HCT116 (cell line): ENCODE results near the gene PSMD5. TPM values are rescaled to one million over a fixed set of nuclear protein-coding genes. Genes with fewer than 3 reads are reported as not detected.

Experiments
- ATAC-seq: fragments of 200-7000 bp; cut with Tn5 transposase; 2 replicates; pipeline ENCODE4 v1.9.1; 2020; ENCODE audit warnings: mild to moderate bottlenecking, moderate library complexity
- Bru-seq: library from RNA; stranded (reverse); fragments of 400-500 nt; gene quantifications from one replicate; lab custom pipeline; 2021; lab: Mats Ljungman, UMichigan
- BruChase-seq, 2 experiments: library from RNA; stranded (reverse); fragments of 400-500 nt; gene quantifications; one replicate each; lab custom pipeline; 2021; lab: Mats Ljungman, UMichigan
- BruUV-seq: library from RNA; stranded (reverse); fragments of 400-500 nt; replicated peaks from 2 replicates; lab custom pipeline; 2021; lab: Mats Ljungman, UMichigan
- CTCF ChIA-PET: fragments of 300-600 bp; sonication (Branson Sonifier 250); formaldehyde crosslinking; loops from one replicate; lab custom pipeline; 2021; ENCODE audit warnings: antibody characterized with exemption; lab: Charles Lee
- POLR2A ChIA-PET: fragments of 300-600, 350-600 bp; sonication (Branson Sonifier 250); formaldehyde crosslinking; loops from one replicate; lab custom pipeline; 2021; ENCODE audit warnings: antibody characterized with exemption; lab: Charles Lee
- RAD21 ChIA-PET, 2 experiments: fragments of 300-600 bp; sonication (Branson Sonifier 250); formaldehyde crosslinking; loops; one replicate each; lab custom pipeline; 2023; ENCODE audit warnings: low total read pairs in 2 of 2; ENCODE audit not compliant: uncharacterized antibody in 2 of 2, unreplicated experiment in 2 of 2, low non-redundant PET in 1 of 2; lab: Charles Lee
- DNase-seq: peaks from one replicate; pipeline ENCODE4 v3.0.0-alpha.2; 2010; ENCODE audit warnings: low read depth, low spot score
- H2AFZ ChIP-seq: fragments of 200-600 bp; shearing (Covaris generic), sonication (generic); 2 replicates; pipeline ENCODE4 v1.6.1; 2017; ENCODE audit warnings: low read depth, mixed run types, mixed read lengths, antibody characterized with exemption, low read length; ENCODE audit not compliant: poor library complexity, severe bottlenecking
- H3K27ac ChIP-seq: 2 replicates; pipeline ENCODE4 v1.5.1; 2012; ENCODE audit warnings: low read depth, low read length
- H3K27me3 ChIP-seq: fragments of 200-600 bp; sonication (generic); 2 replicates; pipeline ENCODE4 v1.6.1; 2016; ENCODE audit warnings: mixed run types, low read length, mixed read lengths; ENCODE audit not compliant: insufficient read depth
- H3K36me3 ChIP-seq, 2 experiments: fragments of 200-500 bp in 1 of 2; fragments of 200-600 bp in 1 of 2; sonication (Bioruptor generic) in 1 of 2; sonication (generic) in 1 of 2; 2 replicates each; pipeline versions ENCODE4 v1.5.1 to v1.6.1; 2014 to 2016; ENCODE audit warnings: low read length in 2 of 2, inconsistent platforms in 1 of 2, mixed read lengths in 1 of 2, mixed run types in 1 of 2; ENCODE audit not compliant: insufficient read depth in 2 of 2, control insufficient read depth in 1 of 2
- H3K4me1 ChIP-seq, 2 experiments: fragments of 200-600 bp in 1 of 2; sonication (generic) in 1 of 2; 2 replicates each; pipeline versions ENCODE4 v1.5.1 to v1.6.1; 2012 to 2017; ENCODE audit warnings: low read length in 2 of 2, inconsistent platforms in 1 of 2, mild to moderate bottlenecking in 1 of 2, mixed read lengths in 1 of 2, mixed run types in 1 of 2, moderate library complexity in 1 of 2; ENCODE audit not compliant: insufficient read depth in 2 of 2, control insufficient read depth in 1 of 2
- H3K4me2 ChIP-seq: fragments of 200-600 bp; sonication (generic); 2 replicates; pipeline ENCODE4 v1.6.1; 2017; ENCODE audit warnings: mixed run types, low read length, mixed read lengths
- H3K4me3 ChIP-seq, 2 experiments: fragments of 200-600 bp in 1 of 2; sonication (generic) in 1 of 2; replicated peaks in 1 of 2; 2 replicates each; pipeline ENCODE4 v1.5.1; 2011 to 2016; ENCODE audit warnings: low read length in 2 of 2, control low read depth in 1 of 2, low read depth in 1 of 2, mild to moderate bottlenecking in 1 of 2, mixed read lengths in 1 of 2, mixed run types in 1 of 2
- H3K79me2 ChIP-seq: fragments of 200-600 bp; sonication (generic); 2 replicates; pipeline ENCODE4 v1.6.1; 2017; ENCODE audit warnings: mild to moderate bottlenecking, mixed run types, low read length, moderate library complexity, mixed read lengths; ENCODE audit not compliant: insufficient read depth
- H3K9ac ChIP-seq: fragments of 200-600 bp; sonication (generic); 2 replicates; pipeline ENCODE4 v1.6.1; 2016; ENCODE audit warnings: low read length, mixed read lengths
- H3K9me2 ChIP-seq: fragments of 200-600 bp; sonication (generic), shearing (Covaris generic); 2 replicates; pipeline ENCODE4 v1.6.1; 2017; ENCODE audit warnings: mixed run types, mild to moderate bottlenecking, moderate library complexity; ENCODE audit not compliant: insufficient read depth
- H3K9me3 ChIP-seq, 2 experiments: fragments of 200-500 bp in 1 of 2; fragments of 200-600 bp in 1 of 2; sonication (Bioruptor generic) in 1 of 2; sonication (generic) in 1 of 2; 2 replicates each; pipeline ENCODE4 v1.6.1; 2014 to 2017; ENCODE audit warnings: low read length in 2 of 2, mixed read lengths in 2 of 2, inconsistent platforms in 1 of 2, low read depth in 1 of 2, mild to moderate bottlenecking in 1 of 2, mixed run types in 1 of 2, moderate library complexity in 1 of 2; ENCODE audit not compliant: control insufficient read depth in 1 of 2, insufficient read depth in 1 of 2
- H4K20me1 ChIP-seq: fragments of 200-600 bp; sonication (generic), shearing (Covaris generic); 2 replicates; pipeline ENCODE4 v1.6.1; 2017; ENCODE audit warnings: mixed run types, mild to moderate bottlenecking, moderate library complexity; ENCODE audit not compliant: insufficient read depth
- ATF3 ChIP-seq: IDR thresholded peaks from 2 replicates; pipeline ENCODE4 v1.6.1; 2012
- CBX3 ChIP-seq: IDR thresholded peaks from 2 replicates; pipeline ENCODE4 v1.6.1; 2012; ENCODE audit warnings: low read depth
- CEBPB ChIP-seq: IDR thresholded peaks from 2 replicates; pipeline ENCODE4 v1.6.1; 2012; ENCODE audit warnings: low read depth
- CTCF ChIP-seq, 3 experiments: fragments of 200-600 bp in 1 of 3; sonication (generic) in 1 of 3; IDR thresholded peaks in 2 of 3; conservative IDR thresholded peaks in 1 of 3; 2 replicates each; pipeline ENCODE4 v1.5.1; 2012 to 2017; ENCODE audit warnings: low read depth in 2 of 3, low read length in 2 of 3, antibody characterized with exemption in 1 of 3, borderline replicate concordance in 1 of 3, control low read depth in 1 of 3, mild to moderate bottlenecking in 1 of 3, mixed read lengths in 1 of 3, mixed run types in 1 of 3, moderate library complexity in 1 of 3; ENCODE audit not compliant: insufficient read depth in 1 of 3
- EGR1 ChIP-seq: IDR thresholded peaks from 2 replicates; pipeline ENCODE4 v1.6.1; 2012; ENCODE audit warnings: low read depth
- ELF1 ChIP-seq: IDR thresholded peaks from 2 replicates; pipeline ENCODE4 v1.6.1; 2012; ENCODE audit warnings: low read depth, borderline replicate concordance
- EZH2 ChIP-seq: fragments of 200-600 bp; sonication (generic); IDR thresholded peaks from 2 replicates; pipeline ENCODE4 v1.6.1; 2017; ENCODE audit warnings: antibody characterized with exemption, mixed run types
- EZH2phosphoT487 ChIP-seq: fragments of 200-600 bp; IDR thresholded peaks from 2 replicates; pipeline ENCODE4 v1.6.1; 2018; ENCODE audit warnings: antibody characterized with exemption, borderline replicate concordance
- FOSL1 ChIP-seq: IDR thresholded peaks from 2 replicates; pipeline ENCODE4 v1.6.1; 2012; ENCODE audit warnings: low read depth
- JUND ChIP-seq: IDR thresholded peaks from 2 replicates; pipeline ENCODE4 v1.6.1; 2012
- MAX ChIP-seq: IDR thresholded peaks from 2 replicates; pipeline ENCODE4 v1.6.1; 2012
- POLR2A ChIP-seq: IDR thresholded peaks from 2 replicates; pipeline ENCODE4 v1.7.0; 2011; ENCODE audit warnings: borderline replicate concordance; ENCODE audit not compliant: insufficient read depth, insufficient read length; ENCODE audit errors: extremely low read depth
- POLR2AphosphoS5 ChIP-seq: IDR thresholded peaks from 2 replicates; pipeline ENCODE4 v1.6.1; 2011; ENCODE audit warnings: mild to moderate bottlenecking, low read depth, low read length, moderate library complexity
- RAD21 ChIP-seq: IDR thresholded peaks from 2 replicates; pipeline ENCODE4 v1.6.1; 2012; ENCODE audit warnings: low read depth, mild to moderate bottlenecking
- SIN3A ChIP-seq: IDR thresholded peaks from 2 replicates; pipeline ENCODE4 v1.6.1; 2012; ENCODE audit warnings: low read depth
- SP1 ChIP-seq: IDR thresholded peaks from 2 replicates; pipeline ENCODE4 v1.6.1; 2012; ENCODE audit warnings: low read depth
- SRF ChIP-seq: IDR thresholded peaks from 2 replicates; pipeline ENCODE4 v1.6.1; 2012; ENCODE audit warnings: low read depth
- TCF7L2 ChIP-seq: IDR thresholded peaks from 2 replicates; pipeline ENCODE4 v1.7.0; 2011; ENCODE audit warnings: borderline replicate concordance, inconsistent platforms; ENCODE audit not compliant: insufficient read depth, insufficient read length; ENCODE audit errors: extremely low read depth
- YY1 ChIP-seq: IDR thresholded peaks from 2 replicates; pipeline ENCODE4 v1.6.1; 2011; ENCODE audit warnings: low read length, low read depth, moderate library complexity, mild to moderate bottlenecking; ENCODE audit not compliant: insufficient replicate concordance; ENCODE audit errors: extremely low read depth
- ZBTB33 ChIP-seq: IDR thresholded peaks from 2 replicates; pipeline ENCODE4 v1.6.1; 2011; ENCODE audit warnings: mild to moderate bottlenecking, low read length, moderate library complexity; ENCODE audit not compliant: insufficient replicate concordance; ENCODE audit errors: extremely low read depth
- ZFX ChIP-seq: fragments of 450-650 bp; IDR thresholded peaks from 2 replicates; pipeline ENCODE4 v1.6.1; 2017
- ZNF274 ChIP-seq: fragments of 200-500 bp; sonication (Bioruptor generic); IDR thresholded peaks from 2 replicates; pipeline ENCODE4 v1.6.1; 2014; ENCODE audit warnings: mild to moderate bottlenecking, low read depth, low read length, inconsistent platforms
- intact Hi-C: fragments of 100-400 bp; cut with micrococcal nuclease; formaldehyde crosslinking; loops from 2 replicates; pipeline ENCODE4 v1.10.0; 2022
- long read RNA-seq: library from polyadenylated mRNA; unstranded; transcript quantifications from one replicate; pipeline ENCODE4 v2.0.0, GENCODE V29; 2021; ENCODE audit not compliant: unreplicated experiment
- polyA plus RNA-seq: library from polyadenylated mRNA; unstranded; fragments of >200 nt; gene quantifications from 2 replicates; pipeline ENCODE4 v1.2.1, GENCODE V29; 2012; ENCODE audit warnings: missing spikeins
- total RNA-seq: library from RNA; stranded (reverse); gene quantifications from one replicate; pipeline ENCODE4 v1.2.1, GENCODE V29; 2021; ENCODE audit not compliant: unreplicated experiment

PSMD5 gene
- 64.3 TPM for total RNA-seq
- 24.4 and 31.4 TPM in 2 replicates for polyA plus RNA-seq
- Bru-seq, nascent RNA = percentile 90 among the genes with signal in this experiment
- BruChase-seq, experiment 1, labeled RNA remaining after a 6-hour chase = percentile 90 among the genes with signal in this experiment
- BruChase-seq, experiment 2, labeled RNA remaining after a 2-hour chase = percentile 91 among the genes with signal in this experiment
- long read RNA-seq, transcript PSMD5-201 (10 exons, 3,443 nt) = major isoform, 145 of 165 reads
- long read RNA-seq, partial matches to known transcripts = 6 of 165 reads
- long read RNA-seq, other reads (novel, unspliced or antisense) = 13 of 165 reads

GRCh38 chr9:120842685-120843485 is at the start of gene PSMD5:
TSS of gene PSMD5 (minus strand) at chr9:120842922. CDS start at chr9:120842909, 13 bp downstream.
- intact Hi-C loops = loop anchor here (1.0 to 2.0 kb wide), 2 partner anchors 26 to 93 kb away; no protein-coding TSS in a partner anchor
- Histone ChIP-seq H3K27me3 (no peaks in the 10 kb centered on the region), H3K36me3 (no peaks in the 10 kb centered on the region; a peak in 1 of 4 replicates), H3K4me3 (peak within 1 kb of the TSS; percentile 88 to 99), H3K9me3 (no peaks in the 10 kb centered on the region), H3K9ac (peak within 1 kb of the TSS; percentile 94), H3K9me2 (no peaks in the 10 kb centered on the region), H3K4me2 (peak within 1 kb of the TSS; percentile 89), H2AFZ (no peak within 1 kb of the TSS), H4K20me1 (no peaks in the 10 kb centered on the region), H3K79me2 (peaks cover 49% of the 10 kb centered on the region), H3K27ac (peak within 1 kb of the TSS; percentile 65), H3K4me1 (peaks cover 9 to 20% of the 10 kb centered on the region in 2 experiments)
- ChIA-PET RAD21 (no interaction called here), POLR2A (interaction anchor here (0.7 to 1.2 kb wide), 3 partner anchors 30 to 50 kb away, joined by 3 read pairs; partner anchors contain the start of gene FBXW2), CTCF (no interaction called here)
- DNase-seq (peak; percentile 99), ATAC-seq (peak; percentile 99)
- BruUV-seq = no TSS peak
- peak; percentile 69; the same call in 1 of the 2 replicates for TF ChIP-seq SRF
- peak; percentile 89 for TF ChIP-seq CBX3
- TF ChIP-seq YY1 = peak; percentile 95
- TF ChIP-seq MAX = peak; percentile 92
- TF ChIP-seq TCF7L2 = peak; percentile 30
- TF ChIP-seq ZNF274 = no peak
- TF ChIP-seq ATF3 = no peak
- TF ChIP-seq SP1 = peak; percentile 62
- no peak for TF ChIP-seq EZH2phosphoT487
- no peak for TF ChIP-seq RAD21
- peak; percentile 77 for TF ChIP-seq ZFX
- TF ChIP-seq SIN3A = peak; percentile 81
- TF ChIP-seq CEBPB = no peak
- TF ChIP-seq ZBTB33 = peak; percentile 100
- peak; percentile 34 for TF ChIP-seq JUND
- TF ChIP-seq CTCF (IDR thresholded peaks at IDR 0.05 in 2 of 3, conservative IDR thresholded peaks at IDR 0.05 in 1 of 3; ENCODE audit: borderline replicate concordance in 1 of 3, insufficient read depth in 1 of 3, low read depth in 2 of 3, low read length in 2 of 3) = no peak
- no peak for TF ChIP-seq EZH2
- no peak for TF ChIP-seq EGR1
- TF ChIP-seq POLR2AphosphoS5 = peak; percentile 90
- TF ChIP-seq FOSL1 = no peak; the same call in 1 of the 2 replicates
- TF ChIP-seq POLR2A = peak; percentile 96
- TF ChIP-seq ELF1 = no peak; the same call in 1 of the 2 replicates
